Measurements from ENCODE around the gene RITA1.

RITA1 gene

DNA sequence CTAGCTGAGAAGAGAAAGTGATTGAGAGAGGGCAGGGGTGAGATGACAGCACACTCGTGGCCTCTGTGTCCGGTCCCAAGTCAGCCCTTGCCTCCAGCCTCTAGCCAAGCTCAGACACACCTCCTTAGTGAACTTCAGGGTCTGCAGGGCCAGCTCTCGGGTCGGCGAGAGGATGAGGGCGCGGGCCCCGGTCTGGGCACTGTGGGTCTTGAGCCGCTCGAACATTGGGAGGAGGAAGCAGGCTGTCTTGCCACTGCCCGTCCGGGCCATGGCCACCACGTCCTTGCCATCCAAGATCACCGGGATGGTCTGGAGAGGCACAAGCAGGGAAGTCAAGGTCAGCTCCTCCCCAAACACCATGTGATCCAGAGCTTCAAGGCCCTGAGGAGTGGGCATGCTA, 6.5 kb upstream of the RITA1 start:
- DNase-seq (ENCODE audit: low spot score): no peak

DNA sequence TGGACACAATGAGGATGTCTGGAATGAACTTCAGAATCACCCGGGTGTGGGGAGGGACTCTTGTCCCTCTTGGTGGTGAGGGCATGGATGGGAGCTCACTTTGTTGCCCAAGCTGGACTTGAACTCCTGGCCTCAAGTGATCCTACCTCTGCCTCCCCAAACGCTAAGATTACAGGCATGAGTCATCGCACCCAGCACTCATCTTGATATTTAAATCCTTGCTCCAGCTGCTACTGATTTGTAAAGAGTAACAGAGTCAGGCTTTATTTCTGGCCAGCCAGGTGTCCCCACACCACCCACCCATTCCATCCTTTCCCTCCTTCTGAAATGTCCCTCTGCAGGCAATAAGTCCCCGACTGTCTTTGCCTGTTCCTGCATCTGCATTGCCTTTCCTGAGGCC, 5.2 kb upstream of the RITA1 start:
- no peak for DNase-seq (ENCODE audit: low spot score)

DNA sequence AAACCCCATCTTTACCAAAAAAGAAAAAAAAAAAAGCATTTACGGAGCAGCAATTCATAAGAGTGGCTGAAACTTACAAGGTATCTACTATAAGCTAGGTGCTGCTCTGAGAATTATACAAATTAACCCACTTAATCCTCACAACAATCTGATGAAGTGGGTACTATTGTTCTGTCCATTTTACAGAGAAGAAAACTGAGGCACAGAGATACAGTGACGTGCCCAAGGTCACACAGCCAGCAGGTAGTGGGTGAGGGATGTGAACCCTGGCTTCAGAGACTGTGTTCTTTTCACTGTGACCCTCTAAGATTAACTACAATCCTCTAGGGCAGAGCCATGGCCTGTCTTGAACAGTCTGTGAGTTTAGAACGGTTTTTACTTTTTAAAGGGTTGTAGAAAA, 3.5 kb upstream of the RITA1 start:
- DNase-seq (ENCODE audit: low spot score): no peak

DNA sequence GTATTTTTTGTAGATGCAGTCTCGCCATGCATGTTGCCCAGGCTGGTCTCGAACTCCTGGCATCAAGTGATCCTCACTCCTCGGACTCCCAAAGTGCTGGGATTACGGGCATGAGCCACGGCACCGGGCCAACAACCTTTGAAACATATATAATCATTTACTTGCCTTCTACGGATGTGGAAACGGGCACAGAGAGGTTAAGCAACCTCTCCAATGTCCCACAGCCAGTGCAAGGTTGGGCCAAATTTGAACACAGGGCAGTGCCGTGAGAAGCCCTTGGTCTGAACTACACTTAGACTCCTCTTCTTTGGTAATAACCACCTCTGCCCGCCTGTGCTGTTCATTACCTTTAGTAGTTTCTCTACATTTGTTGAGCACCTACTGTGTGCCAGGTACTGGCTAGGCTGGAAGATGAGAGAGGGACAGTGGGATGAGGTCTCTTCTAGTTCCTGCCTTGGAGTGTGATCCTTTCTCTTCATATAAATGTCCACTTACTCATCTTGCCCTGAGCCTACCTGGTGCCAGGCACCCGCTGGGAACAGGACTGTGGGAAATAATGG, 2.4 kb upstream of the RITA1 start:
- no peak for DNase-seq (ENCODE audit: low spot score)

DNA sequence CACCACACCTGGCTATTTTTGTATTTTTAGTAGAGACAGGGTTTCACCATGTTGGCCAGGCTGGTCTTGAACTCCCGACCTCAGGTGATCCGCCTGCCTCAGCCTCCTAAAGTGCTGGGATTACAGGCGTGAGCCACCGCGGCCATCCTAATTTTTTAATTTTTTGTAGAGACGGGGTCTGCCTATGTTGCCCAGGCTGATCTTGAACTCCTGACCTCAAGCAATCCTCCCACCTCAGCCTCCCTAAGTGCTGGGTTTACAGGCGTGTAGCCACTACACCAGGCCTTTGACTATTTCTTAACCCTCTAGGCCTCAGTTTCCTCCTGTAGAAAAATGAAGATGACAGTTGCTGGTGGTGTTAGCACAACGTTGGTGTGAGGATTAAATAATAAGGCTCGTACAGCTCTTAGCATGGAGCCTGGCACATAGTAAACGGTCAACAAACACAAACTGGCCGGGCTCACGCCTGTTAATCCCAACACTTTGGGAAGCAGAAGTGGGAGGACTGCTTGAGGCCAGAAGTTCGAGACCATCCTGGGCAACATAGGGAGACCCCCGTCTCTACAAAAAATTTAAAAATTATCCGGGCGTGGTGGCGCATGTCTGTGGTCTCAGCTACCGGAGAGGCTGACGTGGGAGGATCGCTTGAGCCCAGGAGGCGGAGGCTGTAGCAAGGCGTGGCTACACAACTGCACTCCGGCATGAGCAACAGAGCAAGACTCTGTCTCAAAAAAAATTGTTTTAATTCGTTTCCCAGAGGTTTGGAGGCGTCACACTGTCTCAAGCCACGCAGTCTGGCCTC, 1.2 kb upstream of the RITA1 start:
- no peak for DNase-seq (ENCODE audit: low spot score)

DNA sequence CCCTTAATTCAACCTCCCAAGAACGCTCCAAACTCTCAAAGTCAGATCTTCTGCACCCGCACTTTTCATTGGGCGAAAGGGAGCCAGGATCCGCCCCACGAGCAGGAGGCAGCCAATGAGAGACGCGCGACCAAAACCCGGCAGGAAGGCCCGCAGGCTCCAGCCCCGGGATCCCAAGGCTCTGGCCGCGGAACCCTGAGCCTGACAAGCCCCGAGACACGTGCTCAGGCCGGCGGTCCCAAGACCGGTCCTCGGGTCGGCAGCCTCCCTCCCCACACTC, 681 bp upstream of the RITA1 start:
- DNase-seq (ENCODE audit: low spot score): peak; percentile 93

DNA sequence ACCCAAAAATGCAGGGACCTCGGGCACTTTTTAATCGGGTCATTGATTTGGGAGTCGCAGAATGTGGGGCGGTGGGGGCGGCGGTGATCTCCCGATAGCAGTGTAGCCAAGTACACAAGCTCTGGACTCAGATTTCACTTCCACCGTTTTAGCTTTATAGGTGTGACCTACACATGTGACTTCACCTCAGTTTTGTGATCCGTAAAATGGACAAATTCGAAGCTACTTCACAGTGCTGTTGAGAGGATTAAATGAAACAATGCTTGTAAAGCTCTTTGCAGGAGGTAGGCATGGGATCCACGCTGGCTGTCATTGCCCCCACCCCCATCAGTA, 478 bp downstream of the RITA1 start:
- no peak for DNase-seq (ENCODE audit: low spot score)

DNA sequence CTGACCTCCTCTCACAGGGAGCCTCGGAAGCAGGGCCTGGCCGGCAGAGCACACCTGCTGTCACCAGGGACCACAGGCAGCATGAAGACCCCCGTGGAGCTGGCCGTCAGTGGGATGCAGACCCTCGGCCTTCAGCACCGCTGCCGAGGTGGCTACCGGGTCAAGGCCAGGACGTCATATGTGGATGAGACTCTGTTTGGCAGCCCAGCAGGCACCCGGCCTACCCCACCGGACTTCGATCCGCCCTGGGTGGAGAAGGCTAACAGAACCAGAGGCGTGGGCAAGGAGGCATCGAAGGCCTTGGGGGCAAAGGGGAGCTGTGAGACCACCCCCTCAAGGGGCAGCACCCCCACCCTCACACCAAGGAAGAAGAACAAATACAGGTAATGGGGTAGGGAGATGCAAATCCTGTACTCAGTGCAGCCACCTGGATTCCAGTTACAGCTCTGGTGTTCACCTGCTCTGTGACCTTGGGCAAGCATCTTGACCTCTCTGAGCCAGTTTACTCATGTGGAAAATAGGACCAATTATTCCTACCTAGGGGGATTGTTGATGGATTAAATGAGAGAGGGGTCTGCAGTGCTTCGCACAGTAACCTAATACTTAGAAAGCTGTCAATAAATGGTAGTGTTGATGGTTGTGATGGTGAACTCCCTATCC, 1.3 kb downstream of the RITA1 start:
- no peak for DNase-seq (ENCODE audit: low spot score)

DNA sequence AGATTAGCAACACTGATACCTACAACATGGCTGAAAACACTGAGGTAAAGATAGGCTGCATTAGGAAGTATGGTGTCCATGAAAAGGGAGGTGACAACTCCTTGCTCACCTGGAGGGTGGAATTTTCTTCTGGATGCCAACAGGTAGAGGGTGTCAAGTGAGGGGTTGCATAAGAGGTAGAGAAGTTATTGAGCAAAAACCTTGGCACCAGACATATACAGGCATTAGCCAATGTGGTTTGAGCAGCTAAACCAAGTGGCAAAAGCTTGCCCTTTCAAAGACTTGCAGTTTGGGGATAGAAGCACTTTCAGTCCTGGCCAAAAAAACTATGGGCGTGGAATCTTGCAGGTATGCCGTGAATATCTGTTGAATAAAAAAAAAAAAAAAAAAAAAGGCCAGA, 3.8 kb downstream of the RITA1 start:
- no peak for DNase-seq (ENCODE audit: low spot score)

DNA sequence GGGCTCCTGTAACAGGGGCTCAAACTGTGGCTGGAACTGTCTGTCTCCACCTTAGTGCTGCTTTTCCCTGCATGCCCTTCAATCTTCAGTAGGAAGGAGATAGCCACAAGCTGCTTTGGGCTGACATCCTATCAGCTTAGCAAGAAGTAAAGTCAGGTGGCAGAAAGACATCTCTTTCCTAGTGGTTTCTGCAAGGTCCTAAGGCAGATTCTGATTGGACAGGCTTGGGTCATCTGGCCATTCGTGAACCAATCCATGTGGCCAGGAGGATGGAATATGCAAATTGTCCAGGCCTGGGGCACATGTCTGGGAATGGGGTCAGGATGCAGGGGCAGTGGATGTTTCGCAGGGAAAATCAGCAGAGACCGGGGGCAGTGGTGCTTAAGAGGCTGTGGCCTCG, 5.2 kb downstream of the RITA1 start:
- no peak for DNase-seq (ENCODE audit: low spot score)

DNA sequence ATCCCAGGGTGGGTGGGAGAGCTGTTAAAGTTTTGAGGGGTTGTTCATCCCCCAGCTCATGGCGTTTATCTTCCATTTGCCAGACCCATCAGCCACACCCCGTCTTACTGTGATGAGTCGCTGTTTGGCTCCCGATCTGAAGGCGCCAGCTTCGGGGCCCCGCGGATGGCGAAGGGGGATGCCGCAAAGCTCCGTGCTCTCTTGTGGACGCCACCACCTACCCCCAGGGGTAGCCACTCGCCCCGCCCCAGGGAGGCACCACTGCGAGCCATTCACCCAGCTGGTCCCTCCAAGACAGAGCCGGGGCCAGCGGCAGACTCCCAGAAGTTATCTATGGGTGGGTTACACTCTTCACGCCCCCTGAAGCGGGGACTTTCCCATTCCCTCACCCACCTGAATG, 5.7 kb downstream of the RITA1 start:
- DNase-seq (ENCODE audit: low spot score): no peak

DNA sequence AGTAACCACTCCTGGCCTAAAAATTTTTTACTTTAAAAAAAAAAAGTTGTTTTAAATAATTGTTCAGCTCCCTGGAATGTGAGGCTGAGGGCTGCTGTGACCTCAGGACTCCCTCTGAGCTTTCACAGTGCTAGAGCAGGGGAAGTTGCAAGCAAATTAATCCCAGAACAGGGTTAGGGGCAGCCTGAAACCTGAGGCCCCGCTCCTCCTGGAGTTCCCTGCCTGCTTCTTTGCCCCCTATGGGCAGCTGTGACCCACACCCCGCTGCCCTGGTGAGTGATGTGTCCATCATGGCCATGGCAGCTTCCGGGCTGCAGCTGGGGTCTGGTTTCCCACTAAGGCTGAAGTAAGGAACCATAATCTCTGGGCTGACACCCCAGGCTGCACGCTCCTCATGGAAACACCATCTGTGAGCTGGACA, 9.5 kb downstream of the RITA1 start:
- DNase-seq (ENCODE audit: low spot score): no peak

DNA sequence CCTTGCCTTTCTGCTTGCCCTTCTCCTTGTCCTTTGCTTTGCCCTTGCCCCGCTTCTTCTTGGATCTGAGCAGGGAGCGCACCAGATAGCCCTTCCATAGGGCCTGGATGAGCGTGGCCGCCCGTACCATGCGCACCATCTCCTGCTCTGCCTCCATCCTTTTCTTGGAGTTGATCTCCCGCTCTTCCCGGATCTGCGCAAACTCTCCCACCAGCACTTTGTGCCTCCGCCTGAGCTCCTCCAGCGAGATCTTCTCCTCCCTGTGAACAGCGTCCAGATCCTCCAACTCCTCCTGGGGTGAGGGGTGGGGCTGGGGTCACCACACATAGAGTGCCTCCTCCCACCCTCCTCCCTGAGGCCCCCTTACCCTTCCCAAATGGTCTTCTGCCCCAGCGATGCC, 10.1 kb downstream of the RITA1 start:
- DNase-seq (ENCODE audit: low spot score): no peak

DNA sequence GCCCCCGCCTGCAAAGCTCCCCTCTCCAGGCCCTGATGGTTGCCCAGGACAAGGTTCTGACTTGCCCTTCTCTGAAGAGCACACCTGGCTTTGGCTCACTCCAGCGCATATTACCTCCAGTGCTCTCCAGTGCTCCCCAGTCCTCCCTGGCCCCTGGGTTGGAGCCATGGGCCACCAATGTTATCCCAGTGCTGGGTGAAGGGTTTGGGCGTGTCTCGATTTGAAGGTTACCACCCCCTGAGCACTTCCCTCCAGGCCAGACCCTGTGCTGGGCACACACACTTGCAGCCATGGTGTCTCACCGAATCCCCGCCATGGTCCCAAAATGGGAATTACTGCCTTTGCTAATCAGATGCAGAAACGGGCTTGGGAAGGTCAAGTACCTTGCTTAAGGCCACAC, 11.1 kb downstream of the RITA1 start:
- DNase-seq (ENCODE audit: low spot score): no peak

DNA sequence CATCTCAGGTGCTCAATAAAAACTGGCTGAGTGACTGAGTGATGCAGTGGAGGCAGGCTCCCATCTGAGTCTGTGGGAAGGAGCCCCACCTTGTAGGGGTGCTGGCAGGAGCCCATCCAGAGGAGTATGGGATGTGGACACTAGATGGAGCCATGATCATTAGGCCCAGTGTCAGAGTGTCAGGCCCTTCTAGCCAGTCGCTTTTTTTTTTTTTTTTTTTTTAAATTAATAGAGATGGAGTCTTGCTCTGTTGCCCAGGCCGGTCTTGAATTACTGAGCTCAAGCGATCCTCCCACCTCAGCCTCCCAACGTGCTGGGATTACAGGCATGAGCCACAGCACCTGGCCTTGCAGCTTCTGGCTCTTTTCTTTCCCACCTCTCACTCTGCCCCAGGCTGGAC, 11.5 kb downstream of the RITA1 start:
- DNase-seq (ENCODE audit: low spot score): no peak

DNA sequence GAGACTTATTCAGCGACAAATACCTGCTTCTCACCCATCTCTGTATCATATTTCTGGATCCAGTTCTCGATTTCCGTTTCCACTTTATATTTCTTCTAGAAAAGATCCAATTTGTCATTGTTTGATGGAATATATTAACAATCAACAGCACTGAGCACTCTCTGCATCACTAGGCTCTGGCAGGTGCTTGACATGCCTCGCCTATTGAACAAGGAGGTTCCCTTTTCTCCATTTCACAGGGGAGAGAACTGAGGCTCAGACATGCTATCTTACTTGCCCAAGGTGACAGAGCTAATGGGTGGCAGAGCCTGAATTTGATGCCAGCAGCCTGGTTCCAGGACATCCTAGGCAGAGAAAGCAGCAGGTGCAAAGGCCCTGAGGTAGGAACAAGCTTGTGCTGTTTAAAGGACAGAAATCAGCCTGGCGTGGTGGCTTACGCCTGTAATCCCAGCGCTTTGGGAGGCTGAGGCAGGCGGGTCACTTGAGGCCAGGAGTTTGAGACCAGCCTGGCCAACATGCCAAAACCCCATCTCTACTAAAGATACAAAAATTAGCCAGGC, 12.1 kb downstream of the RITA1 start:
- DNase-seq (ENCODE audit: low spot score): no peak

DNA sequence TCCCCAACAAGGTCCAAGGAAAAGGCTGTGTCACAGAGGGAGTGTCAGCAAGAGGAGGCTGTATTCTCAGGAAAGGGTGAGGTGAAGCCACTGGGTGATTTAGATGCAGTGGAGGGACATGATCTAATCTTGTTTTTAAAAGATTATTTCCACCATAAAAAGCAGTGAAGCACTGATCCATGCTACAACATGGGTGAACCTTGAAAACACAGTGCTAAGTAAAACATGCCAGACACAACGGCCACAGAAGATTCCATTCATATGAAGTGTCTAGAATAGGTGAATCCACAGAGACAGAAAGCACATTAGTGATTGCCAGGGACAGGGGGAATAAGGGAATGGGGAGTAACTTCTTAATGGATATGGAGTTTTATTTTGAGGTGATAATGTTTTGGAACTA, 12.8 kb downstream of the RITA1 start:
- DNase-seq (ENCODE audit: low spot score): no peak

DNA sequence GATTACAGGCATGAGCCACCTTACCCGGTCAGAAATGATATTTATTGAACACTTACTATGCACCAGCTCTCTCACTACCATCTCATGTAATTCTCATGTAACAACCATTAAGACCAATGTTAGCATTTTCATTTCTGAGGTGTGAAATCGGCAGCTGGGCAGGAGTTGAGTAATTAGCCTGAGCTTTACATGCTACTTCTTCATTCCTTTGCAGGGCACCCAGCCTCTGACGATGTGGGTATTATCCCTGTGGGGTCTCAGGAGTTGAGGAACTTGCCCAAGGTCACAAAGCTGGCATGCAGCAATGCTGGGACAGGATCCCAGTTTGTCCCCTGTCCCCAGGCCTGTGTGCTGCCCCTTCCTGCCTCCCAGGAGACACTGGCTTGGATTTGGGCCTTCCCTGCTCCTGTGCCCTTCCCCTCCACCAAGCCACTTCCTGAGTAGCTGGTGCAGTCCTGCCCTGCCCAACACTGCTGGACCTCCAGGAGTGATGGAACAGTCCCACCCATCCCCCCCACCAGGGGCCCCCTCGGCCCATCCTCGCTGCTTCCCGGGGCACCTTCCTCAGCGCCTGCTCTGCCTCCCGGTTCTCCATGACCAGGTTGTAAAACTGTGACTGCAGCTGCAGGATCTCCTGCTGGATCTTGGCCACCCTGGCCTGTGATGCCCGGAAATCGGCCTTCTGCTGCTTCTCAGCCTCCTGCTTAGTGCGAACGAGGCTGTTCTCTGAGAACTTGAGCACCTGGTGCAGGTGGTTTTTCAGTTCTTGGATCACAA, 14.7 kb downstream of the RITA1 start:
- no peak for DNase-seq (ENCODE audit: low spot score)

DNA sequence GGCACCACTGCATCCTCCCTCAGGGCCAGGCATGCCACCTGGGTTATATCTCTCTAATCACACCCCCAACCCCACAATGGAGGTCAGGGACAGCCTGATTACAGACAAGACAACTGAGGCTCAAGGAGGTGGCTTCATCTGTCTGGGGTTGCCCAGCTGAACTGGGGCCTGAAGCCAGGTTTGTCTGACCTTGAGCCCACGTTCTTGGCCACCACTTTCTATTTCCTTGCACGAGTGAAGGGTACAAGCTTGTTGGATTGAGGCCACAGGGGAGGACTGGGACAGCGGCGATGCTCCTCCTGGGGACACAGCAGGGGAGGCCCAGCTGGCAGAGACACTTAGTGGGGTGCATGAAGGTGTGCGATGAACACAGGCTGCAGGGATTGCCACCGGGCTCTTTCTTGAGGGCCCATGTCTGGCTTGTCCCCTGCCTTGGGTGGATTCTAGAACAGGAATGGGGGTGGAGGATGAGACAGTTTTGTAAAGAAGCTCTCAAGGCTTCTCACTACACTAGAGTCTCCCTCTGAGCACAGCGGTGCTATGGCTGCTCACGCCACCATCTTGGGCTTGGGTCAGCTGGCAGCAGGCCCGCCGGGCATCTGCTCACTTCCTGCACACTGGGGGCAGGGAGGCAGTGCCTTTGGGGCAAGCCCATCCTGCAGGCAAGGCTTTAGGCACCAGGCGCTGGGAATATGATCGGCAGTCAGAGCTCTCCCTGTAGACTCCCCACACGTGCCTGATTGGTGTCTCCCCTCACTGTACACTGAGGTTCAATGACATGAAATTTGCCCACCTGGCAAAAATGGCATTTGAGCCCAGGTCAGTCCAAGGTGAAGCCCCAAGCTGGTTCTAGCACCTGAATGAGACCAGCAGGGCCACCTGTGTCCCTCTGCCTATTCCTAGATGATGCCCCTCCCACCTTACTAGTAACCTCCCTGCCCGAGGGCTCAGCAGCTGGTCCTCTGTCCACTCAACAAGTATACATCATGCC, 16.0 kb downstream of the RITA1 start:
- no peak for DNase-seq (ENCODE audit: low spot score)

DNA sequence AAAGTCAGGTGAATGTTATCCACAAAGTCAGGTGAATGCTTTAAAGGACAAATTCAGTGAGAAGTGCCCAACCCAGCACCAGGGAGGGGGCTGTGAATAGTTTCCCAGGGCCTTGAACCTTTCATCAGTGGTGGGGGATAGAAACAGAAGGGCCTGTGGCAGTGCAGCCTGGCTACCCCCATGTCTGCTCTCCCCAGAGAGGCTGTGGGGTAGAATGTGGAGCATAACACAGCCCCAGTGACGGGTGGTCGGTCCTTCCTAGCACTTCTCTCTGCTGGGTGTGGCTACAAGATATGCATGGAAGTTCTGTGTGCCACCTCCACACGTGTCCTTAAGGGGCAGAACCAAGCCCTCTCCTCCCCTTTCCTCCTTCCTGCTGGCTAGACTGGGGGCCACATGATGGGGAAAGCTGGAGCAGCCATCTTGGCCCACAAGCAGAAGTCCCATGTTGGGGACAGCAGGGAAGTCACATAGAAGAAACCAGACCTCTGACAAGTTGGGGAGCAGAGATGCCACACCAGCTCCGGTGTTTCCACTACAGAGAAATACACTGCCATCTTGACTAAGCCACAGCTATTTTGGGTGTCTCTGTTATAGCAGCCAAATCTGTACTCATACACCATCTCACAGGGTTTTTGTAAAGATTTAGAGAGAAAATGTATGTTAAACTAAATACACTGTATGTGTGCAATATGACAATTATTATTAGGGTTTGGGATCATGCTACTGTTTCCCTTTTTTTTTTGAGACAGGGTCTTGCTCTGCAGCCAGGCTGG, 17.0 kb downstream of the RITA1 start:
- DNase-seq (ENCODE audit: low spot score): no peak

Data from left forelimb (tissue), 1 donor.